ENCODE measurements around the gene TSPAN16.
A peak's percentile ranks its signal among the peaks of the same experiment; 100 is the strongest.

Gene TSPAN16

DNA sequence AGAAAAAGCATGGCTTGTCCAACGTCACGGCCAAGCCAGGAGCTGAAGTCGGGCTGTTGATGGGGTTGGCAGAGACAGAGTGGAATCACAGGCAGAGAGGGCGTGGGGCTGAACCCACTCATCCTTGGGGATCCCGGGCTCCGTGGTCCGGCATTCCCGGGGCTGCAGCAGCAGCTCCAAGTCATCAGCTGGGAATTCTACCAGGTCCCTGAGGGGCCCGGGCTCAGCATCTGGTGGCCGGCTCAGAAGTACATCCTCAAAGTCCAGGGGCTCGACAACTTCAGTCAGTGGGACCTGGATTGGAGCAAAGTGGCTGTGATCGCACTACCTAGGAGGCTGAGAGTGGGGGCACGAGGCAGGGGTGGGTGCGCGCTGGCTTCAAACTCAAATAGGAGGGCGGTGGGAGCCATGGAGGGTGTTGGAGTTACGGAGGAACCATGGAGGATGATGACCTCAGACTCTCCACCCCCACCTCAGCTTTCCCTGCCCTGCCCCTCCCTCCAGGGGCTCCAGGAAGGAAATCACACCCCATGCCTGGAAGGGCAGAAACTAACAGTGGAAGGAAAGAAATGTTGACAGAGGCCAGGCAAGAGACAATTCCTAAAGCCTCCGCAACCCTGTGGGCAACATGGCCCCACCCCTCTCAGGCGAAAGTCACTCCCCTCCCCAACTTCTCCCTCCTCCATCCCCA is 43.1 kb upstream of the TSPAN16 start:
- TF ChIP-seq, protein P1, sequence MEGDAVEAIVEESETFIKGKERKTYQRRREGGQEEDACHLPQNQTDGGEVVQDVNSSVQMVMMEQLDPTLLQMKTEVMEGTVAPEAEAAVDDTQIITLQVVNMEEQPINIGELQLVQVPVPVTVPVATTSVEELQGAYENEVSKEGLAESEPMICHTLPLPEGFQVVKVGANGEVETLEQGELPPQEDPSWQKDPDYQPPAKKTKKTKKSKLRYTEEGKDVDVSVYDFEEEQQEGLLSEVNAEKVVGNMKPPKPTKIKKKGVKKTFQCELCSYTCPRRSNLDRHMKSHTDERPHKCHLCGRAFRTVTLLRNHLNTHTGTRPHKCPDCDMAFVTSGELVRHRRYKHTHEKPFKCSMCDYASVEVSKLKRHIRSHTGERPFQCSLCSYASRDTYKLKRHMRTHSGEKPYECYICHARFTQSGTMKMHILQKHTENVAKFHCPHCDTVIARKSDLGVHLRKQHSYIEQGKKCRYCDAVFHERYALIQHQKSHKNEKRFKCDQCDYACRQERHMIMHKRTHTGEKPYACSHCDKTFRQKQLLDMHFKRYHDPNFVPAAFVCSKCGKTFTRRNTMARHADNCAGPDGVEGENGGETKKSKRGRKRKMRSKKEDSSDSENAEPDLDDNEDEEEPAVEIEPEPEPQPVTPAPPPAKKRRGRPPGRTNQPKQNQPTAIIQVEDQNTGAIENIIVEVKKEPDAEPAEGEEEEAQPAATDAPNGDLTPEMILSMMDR (IDR thresholded peaks at IDR 0.05): no peak

DNA sequence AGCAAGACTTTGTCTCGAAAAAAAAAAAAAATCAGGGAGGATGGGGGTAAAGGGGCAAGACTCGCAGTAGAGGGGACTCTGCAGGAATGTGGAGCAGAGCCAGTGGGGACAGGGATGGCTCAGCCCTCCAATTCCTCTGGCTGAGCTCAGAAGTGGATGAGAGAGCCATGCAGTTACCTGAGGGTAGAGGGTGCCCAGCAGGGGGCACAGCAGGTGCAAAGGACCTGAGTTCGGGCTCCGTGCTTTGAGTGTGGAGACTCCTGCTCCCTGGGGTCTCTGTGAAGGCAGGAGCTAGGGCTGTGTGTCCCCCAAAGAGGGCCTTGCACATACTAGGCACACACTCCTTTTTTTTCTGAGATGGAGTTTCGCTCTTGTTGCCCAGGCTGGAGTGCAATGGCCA is 41.3 kb upstream of the TSPAN16 start:
- TF ChIP-seq, protein P1 (IDR thresholded peaks at IDR 0.05): no peak

DNA sequence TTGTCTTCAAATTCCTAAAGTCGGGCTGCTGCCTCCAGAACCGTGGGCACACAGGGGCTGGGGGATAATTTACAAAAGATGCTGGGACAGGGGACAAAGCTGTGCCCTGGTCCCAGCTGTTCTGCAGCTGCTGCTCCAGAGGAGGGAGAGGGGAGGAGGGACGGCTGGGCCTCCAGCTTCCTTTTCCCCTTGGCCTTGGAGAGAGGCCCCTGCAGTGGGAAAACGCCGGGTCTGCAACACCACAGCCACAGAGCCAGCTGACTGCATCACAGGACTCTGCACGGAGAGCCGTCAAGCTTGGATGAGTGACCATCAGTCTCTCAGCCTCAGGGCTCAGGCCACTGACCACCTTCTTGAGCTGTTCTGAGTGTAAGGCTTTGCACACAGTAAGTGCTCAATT is 39.8 kb upstream of the TSPAN16 start:
- TF ChIP-seq, protein P1 (IDR thresholded peaks at IDR 0.05): no peak

DNA sequence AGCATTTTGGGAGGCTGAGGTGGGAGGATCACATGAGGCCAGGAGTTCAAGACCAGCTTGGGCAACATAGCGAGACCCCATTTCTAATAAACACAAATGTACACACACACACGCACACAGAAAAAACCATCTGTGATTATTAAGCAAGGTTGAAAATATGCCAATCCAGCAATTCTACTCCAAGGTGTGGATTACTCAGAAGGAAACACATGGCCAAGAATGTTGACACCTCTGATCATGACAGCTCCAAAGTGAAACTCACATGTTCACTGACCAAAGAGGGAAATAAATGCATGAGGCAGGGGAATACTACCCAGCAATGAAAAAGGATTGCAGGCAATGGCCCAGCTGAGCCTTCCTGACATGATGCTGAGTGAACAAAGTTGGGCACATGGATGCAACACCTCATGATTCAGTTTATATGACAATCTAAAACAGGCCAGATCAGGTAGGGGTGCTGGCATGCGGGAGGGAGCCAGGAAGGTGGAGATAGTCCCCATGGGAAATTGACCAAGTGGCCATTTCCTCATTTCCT is 38.0 kb upstream of the TSPAN16 start:
- TF ChIP-seq, protein P1 (IDR thresholded peaks at IDR 0.05): no peak

DNA sequence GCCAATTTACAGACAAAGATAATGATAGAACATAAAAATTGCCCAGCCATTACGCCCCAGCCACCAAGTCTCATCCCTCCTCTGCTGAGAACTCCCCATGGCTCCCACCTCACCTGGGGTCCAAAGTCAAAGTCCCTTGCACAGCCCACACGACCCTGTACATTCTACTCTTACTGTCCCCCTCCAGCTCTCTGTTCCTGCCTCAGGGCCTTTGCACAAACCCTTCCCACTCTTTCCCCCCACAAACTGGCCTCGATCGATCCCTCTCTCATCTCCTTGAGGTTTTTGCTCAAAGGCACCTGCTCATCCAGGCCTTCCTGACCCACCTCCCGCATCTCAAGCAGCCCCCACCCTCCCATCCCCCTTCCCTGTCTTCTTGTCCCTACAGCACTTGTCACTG is 35.0 kb upstream of the TSPAN16 start:
- TF ChIP-seq, protein P1 (IDR thresholded peaks at IDR 0.05): no peak

DNA sequence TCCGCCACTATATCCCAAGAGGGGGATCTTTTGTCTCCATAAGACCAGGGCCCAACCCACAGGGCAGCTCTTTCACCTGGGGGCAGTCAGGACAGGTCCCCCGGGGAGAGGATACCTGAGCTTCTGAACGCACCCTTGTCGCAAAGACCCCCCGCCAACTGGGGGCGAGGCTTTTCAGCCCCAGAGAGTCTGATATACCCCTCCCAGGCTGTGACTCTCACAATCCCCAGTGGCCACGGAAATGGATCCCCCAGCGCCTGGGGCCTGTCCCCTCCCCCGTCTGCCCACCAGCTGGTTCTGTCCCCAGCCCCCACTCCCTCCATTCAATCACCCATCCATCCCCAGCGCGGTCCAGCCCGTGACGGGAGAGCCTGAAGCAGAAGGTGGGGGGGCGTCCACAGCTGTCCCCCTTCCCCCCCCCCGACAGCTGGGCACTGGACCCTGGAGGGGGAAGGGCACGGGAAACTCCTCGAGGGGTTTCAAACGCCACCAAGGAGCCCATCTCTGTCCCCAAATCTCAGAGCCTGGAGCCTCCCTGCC is 34.5 kb upstream of the TSPAN16 start:
- TF ChIP-seq, protein P1 (IDR thresholded peaks at IDR 0.05): no peak

DNA sequence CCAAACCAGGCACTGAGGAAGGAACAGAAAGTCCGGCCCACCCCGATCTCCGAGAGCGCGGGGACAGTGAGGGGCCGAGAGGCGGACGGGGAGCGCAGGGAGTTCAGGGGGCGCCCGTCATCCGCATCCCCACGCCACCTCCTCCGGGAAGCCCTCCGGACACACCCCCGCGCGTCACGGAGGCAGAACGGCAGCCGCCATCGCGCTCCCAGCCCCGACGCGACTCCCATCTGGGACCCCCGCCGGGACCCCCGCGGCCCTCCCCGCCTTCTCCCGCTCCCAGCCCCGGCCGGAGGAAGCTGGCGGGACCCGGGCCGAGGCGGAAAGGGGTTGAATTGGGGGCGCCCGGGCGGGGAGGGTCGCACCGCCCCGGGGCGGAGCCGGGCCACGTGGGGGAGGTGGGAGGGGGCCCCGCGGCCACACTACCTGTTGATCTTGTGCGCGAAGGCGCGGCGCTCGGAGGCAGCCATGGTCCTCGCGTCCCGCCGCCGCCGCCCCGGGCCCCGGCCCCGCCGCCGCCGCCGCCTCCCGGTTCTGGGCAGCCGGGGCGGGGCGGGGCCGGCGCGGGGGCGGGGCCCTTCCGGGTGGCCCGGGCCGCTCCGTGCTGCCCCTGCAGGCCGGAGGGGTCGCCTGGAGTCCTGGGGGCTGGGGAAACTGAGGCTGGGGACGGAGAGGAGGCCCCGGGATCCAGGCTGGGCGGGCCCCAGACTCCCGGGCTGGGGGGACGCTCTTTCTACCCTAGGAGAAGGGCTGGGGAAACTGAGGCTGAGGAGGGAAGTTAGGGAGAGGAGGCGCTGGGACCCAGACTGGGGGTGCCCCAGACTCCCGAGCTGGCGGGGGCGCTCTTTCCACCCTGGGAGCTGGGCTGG is 33.8 kb upstream of the TSPAN16 start, which contains the start of gene DOCK6:
DOCK6 (minus strand) TSS at position 554 of the 869 bp plus-strand sequence; CDS start at position 470, 84 bp downstream.
- TF ChIP-seq, protein P1 (IDR thresholded peaks at IDR 0.05): peak; percentile 50

Measured in LNCAP (cell line).